Natural killer cell (primary cell): ENCODE measurements around the gene NUDT12. TPM values are rescaled to one million over a fixed set of nuclear protein-coding genes. Genes with fewer than 3 reads are reported as not detected.

Source experiments
- ATAC-seq, 3 donors: fragments of 150-1000 bp in 2 of 3; fragments of 200-7000 bp in 1 of 3; cut with Tn5 transposase; 1 replicate in 1 of 3; 2 replicates in 2 of 3; pipeline ENCODE4 v1.10.0; 2021; ENCODE audit warnings: mild to moderate bottlenecking in 2 of 3, moderate library complexity in 2 of 3
- DNase-seq, 2 donors: peaks; one replicate each; pipeline versions ENCODE4 v3.0.0 to v3.0.0-alpha.2; 2013 to 2021; ENCODE audit warnings: mixed read lengths in 1 of 2
- H3K27ac ChIP-seq: one replicate; pipeline ENCODE4 v1.5.1; 2013; ENCODE audit warnings: mild to moderate bottlenecking, low read length
- H3K27me3 ChIP-seq: one replicate; pipeline ENCODE4 v1.6.1; 2013; ENCODE audit warnings: low read length; ENCODE audit not compliant: control insufficient read depth, insufficient read depth
- H3K36me3 ChIP-seq: one replicate; pipeline ENCODE4 v1.6.1; 2013; ENCODE audit warnings: low read length; ENCODE audit not compliant: control insufficient read depth, insufficient read depth
- H3K4me1 ChIP-seq: one replicate; pipeline ENCODE4 v1.6.1; 2013; ENCODE audit warnings: low read length; ENCODE audit not compliant: control insufficient read depth, insufficient read depth
- H3K4me3 ChIP-seq: one replicate; pipeline ENCODE4 v1.5.1; 2013; ENCODE audit warnings: low read length
- H3K9me3 ChIP-seq: one replicate; pipeline ENCODE4 v1.6.1; 2013; ENCODE audit warnings: low read length; ENCODE audit not compliant: control insufficient read depth, insufficient read depth
- H3K27ac Mint-ChIP-seq, 2 donors: one replicate each; pipeline ENCODE4 v1.8.0; 2022; ENCODE audit warnings: mild to moderate bottlenecking in 2 of 2, mixed read lengths in 2 of 2, moderate library complexity in 1 of 2
- H3K27me3 Mint-ChIP-seq, 2 donors: one replicate each; pipeline ENCODE4 v1.8.0; 2022; ENCODE audit warnings: low read depth in 2 of 2, mixed read lengths in 2 of 2
- H3K36me3 Mint-ChIP-seq: one replicate; pipeline ENCODE4 v1.8.0; 2022; ENCODE audit warnings: mixed read lengths
- H3K4me1 Mint-ChIP-seq, 2 donors: one replicate each; pipeline ENCODE4 v1.8.0; 2022; ENCODE audit warnings: mixed read lengths in 2 of 2
- H3K4me3 Mint-ChIP-seq: one replicate; pipeline ENCODE4 v1.8.0; 2022; ENCODE audit warnings: mild to moderate bottlenecking, moderate library complexity, mixed read lengths
- H3K9me3 Mint-ChIP-seq, 2 donors: one replicate each; pipeline ENCODE4 v1.8.0; 2022; ENCODE audit warnings: mixed read lengths in 2 of 2
- CTCF ChIP-seq: fragments of 200-600 bp; IDR thresholded peaks from one replicate; pipeline ENCODE4 v1.8.0; 2022; ENCODE audit warnings: antibody characterized with exemption
- WGBS: methylation state at CpG from one replicate; pipeline ENCODE4 v1.1.7; 2013; ENCODE audit warnings: missing lambda C conversion rate; ENCODE audit not compliant: insufficient coverage; 5-methylcytosine and 5-hydroxymethylcytosine counted together
- intact Hi-C: fragments of 100-400 bp; cut with micrococcal nuclease; formaldehyde crosslinking; loops from one replicate; pipeline ENCODE4 v1.14.2; 2022
- total RNA-seq, 4 donors: library from RNA; stranded (reverse); fragments of 120-200 nt in 1 of 4; gene quantifications; one replicate each; pipeline versions ENCODE4 v1.2.3 to v1.2.4, GENCODE V29; 2013 to 2022

NUDT12 gene
- total RNA-seq, 3 donors from 2014 or later (not counting 1 experiment from before 2014, with no cell fraction given): 0.61 to 1.2 TPM; not detected in 1

- Mint-ChIP-seq H3K9me3 (peaks cover 3 to 10% of the 10 kb centered on the region in 2 donors), H3K4me3 (no peak overlapping the region), H3K4me1 (no peaks in the 10 kb centered on the region), H3K27me3 (no peaks in the 10 kb centered on the region), H3K36me3 (peaks cover 8% of the 10 kb centered on the region), H3K27ac (no peak overlapping the region)
- H3K36me3 ChIP-seq: no peaks in the 10 kb centered on the region
- H3K4me1 ChIP-seq: no peaks in the 10 kb centered on the region
- no peak for ATAC-seq
- 95% methylated on average over 2 of the region's 3 CpGs for WGBS
- no peak overlapping the region for H3K27ac ChIP-seq
- no peaks in the 10 kb centered on the region for H3K9me3 ChIP-seq
- no peak for DNase-seq
- intact Hi-C loops: no loop called here
- no peak overlapping the region for H3K4me3 ChIP-seq
- H3K27me3 ChIP-seq: no peaks in the 10 kb centered on the region
- TF ChIP-seq CTCF: no peak
These were observed 59.9 kb downstream of the NUDT12 start for GRCh38 chr5:103502662-103503061.
